ENCODE measurements around the gene SDR42E2. TPM values are rescaled to one million over a fixed set of nuclear protein-coding genes. Genes with fewer than 3 reads are reported as not detected.

SDR42E2 gene
- total and polyA plus RNA-seq, 2 of the 8 experiments (the other 6 are each of a cell fraction or from before 2014, with no cell fraction given), result 0.08 TPM; not detected in 1

GRCh38 chr16:22139732-22140131, 22.6 kb upstream of the SDR42E2 start:
- Histone ChIP-seq H3K4me2 (ENCODE audit: insufficient read depth in 1 of 2, low read depth in 2 of 2, low read length in 2 of 2) (no peak overlapping the region), H2AFZ (ENCODE audit: low read length) (no peak overlapping the region), H2BK20ac (ENCODE audit: low read length) (no peak overlapping the region), H3K4ac (replicated peaks; ENCODE audit: insufficient read length, low read depth, low read length) (no peak overlapping the region), H2AK5ac (ENCODE audit: low read depth, low read length) (no peak overlapping the region), H2BK5ac (ENCODE audit: low read depth, low read length) (no peak overlapping the region), H3K4me1 (replicated peaks in 1 of 4; ENCODE audit: control insufficient read depth in 3 of 4, insufficient read depth in 4 of 4, low read length in 3 of 4) (no peaks in the 10 kb centered on the region), H3K9me3 (ENCODE audit: insufficient read depth in 2 of 2, low read depth in 1 of 2, low read length in 1 of 2) (no peaks in the 10 kb centered on the region), H3K23me2 (ENCODE audit: low read depth, low read length) (no peaks in the 10 kb centered on the region), H3K56ac (replicated peaks; ENCODE audit: insufficient read length, low read depth, low read length) (no peak overlapping the region), H3K23ac (ENCODE audit: insufficient read length) (no peak overlapping the region), H2BK12ac (ENCODE audit: low read depth, low read length) (no peak overlapping the region), H3K79me2 (ENCODE audit: control insufficient read depth in 1 of 2, insufficient read depth in 2 of 2, low read length in 2 of 2) (no peaks in the 10 kb centered on the region), H4K20me1 (replicated peaks in 1 of 2; ENCODE audit: control insufficient read depth in 1 of 2, insufficient read depth in 2 of 2, low read length in 2 of 2) (no peaks in the 10 kb centered on the region), H3K14ac (ENCODE audit: insufficient read length) (no peak overlapping the region), H3K4me3 (ENCODE audit: extremely low read depth in 1 of 4, insufficient read depth in 2 of 4, low read depth in 3 of 4, low read length in 4 of 4) (no peak overlapping the region), H3K9ac (replicated peaks in 1 of 4; ENCODE audit: extremely low read depth in 1 of 4, low read depth in 3 of 4, low read length in 3 of 4) (no peak overlapping the region), H3K79me1 (ENCODE audit: low read depth, low read length) (no peaks in the 10 kb centered on the region), H3K18ac (ENCODE audit: extremely low read depth, low read length) (no peak overlapping the region), H3K27ac (ENCODE audit: low read depth, low read length) (no peak overlapping the region), H3K27me3 (replicated peaks in 1 of 4; ENCODE audit: control insufficient read depth in 3 of 4, extremely low read depth in 1 of 4, insufficient read depth in 3 of 4, low read length in 3 of 4) (no peaks in the 10 kb centered on the region; a peak in 1 of 7 replicates), H2BK15ac (ENCODE audit: low read length) (no peak overlapping the region), H4K8ac (ENCODE audit: extremely low read depth, insufficient read depth, low read length) (no peak overlapping the region), H4K91ac (replicated peaks; ENCODE audit: insufficient read length, low read length) (no peak overlapping the region), H4K5ac (ENCODE audit: insufficient read length, low read depth, low read length) (no peak overlapping the region), H2BK120ac (replicated peaks; ENCODE audit: low read depth, low read length) (no peak overlapping the region), H3K36me3 (ENCODE audit: control insufficient read depth in 2 of 4, insufficient read depth in 4 of 4, low read length in 3 of 4) (no peaks in the 10 kb centered on the region)
- FAIRE-seq (no peak), DNase-seq (ENCODE audit: low read depth in 1 of 2, low spot score in 2 of 2) (no peak)
- WGBS, 2 experiments (ENCODE audit: extremely low coverage in 1 of 2, insufficient coverage in 1 of 2, insufficient read length in 1 of 2, insufficient replicate concordance in 2 of 2, low coverage in 1 of 2, low lambda C conversion rate in 2 of 2, missing lambda C conversion rate in 1 of 2), result 92% methylated on average over 1 of the region's 1 CpG; no CpG with 5 or more reads in 1 of the 2 experiments
- TF ChIP-seq SP2 (IDR thresholded peaks at IDR 0.05; ENCODE audit: low read length) (no peak), TAF7 (optimal IDR thresholded peaks at IDR 0.05; ENCODE audit: borderline replicate concordance, low read depth, low read length) (no peak), PHF8 (conservative IDR thresholded peaks at IDR 0.05; ENCODE audit: low read depth, low read length) (no peak), POU5F1 (IDR thresholded peaks at IDR 0.05; ENCODE audit: low read depth, low read length) (no peak), FOSL1 (IDR thresholded peaks at IDR 0.05; ENCODE audit: insufficient read depth, low read depth, low read length) (no peak), RXRA (IDR thresholded peaks at IDR 0.05; ENCODE audit: insufficient read depth, low read depth, low read length) (no peak), SAP30 (IDR thresholded peaks at IDR 0.05; ENCODE audit: insufficient read depth, insufficient replicate concordance, low read length) (no peak), SUZ12 (IDR thresholded peaks at IDR 0.05; ENCODE audit: low read length) (no peak), NANOG (IDR thresholded peaks at IDR 0.05; ENCODE audit: insufficient read depth, low read depth, low read length, poor library complexity, severe bottlenecking) (no peak), TBP (IDR thresholded peaks at IDR 0.05; ENCODE audit: low read depth, low read length) (no peak), CBX8 (IDR thresholded peaks at IDR 0.05; ENCODE audit: borderline replicate concordance, low read depth, low read length) (no peak)
- ChIA-PET CTCF (ENCODE audit: partially characterized antibody) (interaction anchor here (0.6 to 7.5 kb wide), 9 partner anchors 9 to 252 kb away, joined by 3 to 60 read pairs (median 10); no protein-coding TSS in a partner anchor), POLR2A (ENCODE audit: partially characterized antibody) (no interaction called here)
